Measurements from ENCODE around the gene COL4A2. TPM values are rescaled to one million over a fixed set of nuclear protein-coding genes. Genes with fewer than 3 reads are reported as not detected.

Gene COL4A2
- total RNA-seq, 1 experiment from 2014 or later: 50.0 TPM

DNA sequence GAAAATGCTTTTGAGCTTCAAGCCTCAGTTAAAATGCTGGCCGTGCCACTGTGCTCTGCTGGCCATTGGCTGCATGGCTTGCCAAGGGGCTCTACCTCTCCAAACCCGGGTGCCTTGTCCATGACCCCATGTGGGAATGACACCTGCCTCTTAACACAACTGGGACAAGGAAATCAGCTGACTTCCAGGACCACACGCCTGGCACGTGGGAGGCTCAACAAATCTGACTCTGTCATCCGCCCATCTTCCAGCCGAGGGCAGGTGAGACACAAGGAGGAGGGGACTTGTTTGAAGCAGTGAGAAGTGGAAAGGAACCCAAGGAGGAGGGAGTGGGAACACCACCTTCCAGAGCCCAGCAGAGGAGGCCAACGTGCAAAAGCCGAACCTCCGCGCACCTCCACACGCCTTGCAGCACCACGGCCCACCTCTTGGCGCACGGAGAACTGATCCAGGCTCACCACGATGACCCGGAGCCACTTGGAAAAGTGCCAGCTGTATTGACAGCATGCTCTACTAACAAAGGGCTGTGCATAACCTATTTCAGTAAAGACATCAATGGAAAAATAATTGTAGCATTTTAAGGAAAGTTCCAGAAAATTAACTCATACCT lies 38.4 kb upstream of the COL4A2 start:
- H3K9me3 ChIP-seq: no peaks in the 10 kb centered on the region
- DNase-seq: no peak
- no peak overlapping the region for H3K4me3 ChIP-seq
- H3K36me3 ChIP-seq: no peaks in the 10 kb centered on the region
- no peaks in the 10 kb centered on the region for H3K27me3 ChIP-seq

DNA sequence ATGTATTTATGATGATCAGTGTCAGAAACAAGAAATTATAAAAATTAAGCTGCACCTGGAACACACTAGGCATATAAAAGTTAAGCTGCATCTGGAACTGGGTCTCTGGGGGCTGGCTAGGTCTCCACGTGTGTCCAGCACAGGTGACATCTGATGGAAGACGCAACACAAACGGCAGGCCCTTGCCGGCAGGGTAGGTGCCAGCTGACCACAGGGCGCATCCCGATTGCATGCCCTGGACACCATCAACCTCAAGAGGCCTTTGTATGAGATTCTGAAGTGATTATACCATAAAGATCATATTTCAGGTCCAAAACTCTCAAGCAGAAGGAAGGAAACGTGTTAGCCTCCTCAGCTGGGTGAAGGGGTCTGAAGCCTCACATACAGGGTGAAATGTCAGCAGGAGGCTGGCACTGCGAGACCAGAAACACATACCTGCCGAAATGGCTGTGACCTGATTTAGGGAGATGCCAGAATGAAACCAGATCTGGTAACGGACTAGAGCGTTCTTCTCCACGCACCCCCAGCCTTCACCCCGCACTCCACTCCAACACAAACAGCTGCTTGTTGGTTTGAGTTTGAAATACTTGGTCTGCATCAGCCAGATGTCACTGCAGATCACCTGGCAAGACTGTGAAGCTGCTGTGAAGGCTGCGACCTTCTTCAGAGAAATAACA lies 37.4 kb upstream of the COL4A2 start:
- no peaks in the 10 kb centered on the region for H3K36me3 ChIP-seq
- no peak for DNase-seq

DNA sequence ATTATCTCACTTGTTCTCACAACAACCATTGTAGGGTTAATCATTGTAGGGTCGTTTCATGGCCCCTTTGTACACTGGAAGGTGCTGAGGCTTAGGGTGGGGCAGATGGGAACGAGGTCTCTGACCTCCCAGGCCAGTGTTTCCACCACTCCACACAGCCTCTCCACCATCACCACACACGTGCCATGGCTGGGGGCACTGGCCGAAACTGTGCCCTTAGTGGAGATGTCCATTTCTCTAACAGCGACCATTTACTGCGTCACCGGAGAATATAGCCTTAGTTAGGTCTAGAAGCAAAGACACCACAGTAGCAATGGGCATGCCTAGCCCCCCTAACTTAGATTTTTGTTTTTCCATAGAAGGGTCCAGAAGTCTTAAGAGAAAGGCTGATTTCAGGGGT lies 36.6 kb upstream of the COL4A2 start:
- no peaks in the 10 kb centered on the region for H3K9me3 ChIP-seq

More for the DNA sequence above, 37.4 kb upstream of the COL4A2 start:
- Histone ChIP-seq H3K27me3 (no peaks in the 10 kb centered on the region), H3K9me3 (no peaks in the 10 kb centered on the region), H3K4me3 (no peak overlapping the region)

DNA sequence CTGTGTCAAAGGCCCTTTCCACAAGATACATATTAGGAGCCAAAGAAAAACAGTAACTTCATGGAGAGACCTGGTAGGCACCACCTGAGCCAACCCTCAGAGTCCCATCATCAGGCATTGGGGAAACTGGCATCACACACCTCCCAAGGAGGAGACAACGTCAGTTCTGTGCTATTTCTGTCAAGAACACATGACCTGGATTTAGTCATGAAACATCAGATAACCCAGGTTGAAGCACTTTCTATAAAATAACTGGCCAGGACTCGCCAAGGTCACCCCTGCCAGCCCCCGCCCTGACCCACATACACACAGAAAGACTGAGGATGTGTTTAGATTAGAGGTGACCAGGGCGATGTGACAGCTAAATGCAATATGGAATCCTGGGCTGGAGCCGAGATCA lies 35.8 kb upstream of the COL4A2 start:
- no peaks in the 10 kb centered on the region for H3K27me3 ChIP-seq
- H3K9me3 ChIP-seq: no peaks in the 10 kb centered on the region
- no peak for DNase-seq
- no peaks in the 10 kb centered on the region for H3K36me3 ChIP-seq
- no peak overlapping the region for H3K4me3 ChIP-seq

More for the DNA sequence above, 36.6 kb upstream of the COL4A2 start:
- H3K4me3 ChIP-seq: no peak overlapping the region
- no peak for DNase-seq
- H3K36me3 ChIP-seq: no peaks in the 10 kb centered on the region
- no peaks in the 10 kb centered on the region for H3K27me3 ChIP-seq

DNA sequence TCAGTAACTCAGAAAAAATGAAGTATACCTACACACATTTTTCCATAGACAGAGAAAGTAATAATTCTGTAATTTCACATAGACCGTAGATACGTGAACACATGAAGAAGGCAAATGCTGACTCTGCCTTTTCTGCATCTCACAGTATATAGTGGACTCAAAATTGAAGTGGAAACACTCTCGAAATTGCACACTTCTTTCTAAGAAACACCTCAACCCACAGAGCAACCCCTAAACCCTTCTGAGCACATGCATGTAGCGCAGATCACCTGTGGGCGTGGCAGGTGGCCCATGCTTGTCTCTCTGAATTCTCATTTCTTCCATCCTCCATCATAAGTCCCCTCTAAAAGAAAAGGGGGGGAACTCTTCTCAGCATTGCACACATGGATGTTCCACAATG lies 34.9 kb upstream of the COL4A2 start:
- Histone ChIP-seq H3K4me3 (no peak overlapping the region), H3K36me3 (no peaks in the 10 kb centered on the region), H3K27me3 (no peaks in the 10 kb centered on the region), H3K9me3 (no peaks in the 10 kb centered on the region)
- no peak for DNase-seq

DNA sequence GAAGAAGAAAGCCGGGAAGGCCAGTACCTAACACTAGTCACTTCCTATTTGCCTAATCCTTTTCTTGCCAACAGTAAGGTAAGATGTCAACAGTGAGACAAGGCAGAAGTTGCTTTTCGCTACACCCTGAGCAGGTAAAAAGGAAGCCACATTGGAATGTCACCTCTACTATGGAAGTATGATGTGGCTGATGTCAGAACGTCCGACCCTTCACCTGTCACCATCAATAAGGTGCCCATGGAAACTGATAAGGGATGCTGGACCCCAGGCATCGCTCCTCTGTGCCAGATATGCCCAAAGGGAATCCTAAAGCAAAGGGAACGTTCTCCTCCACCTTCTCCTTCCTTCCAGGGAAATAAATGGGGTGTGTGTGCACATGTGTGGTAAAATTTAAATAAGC lies 34.4 kb upstream of the COL4A2 start:
- H3K36me3 ChIP-seq: no peaks in the 10 kb centered on the region
- H3K9me3 ChIP-seq: no peaks in the 10 kb centered on the region
- DNase-seq: no peak

DNA sequence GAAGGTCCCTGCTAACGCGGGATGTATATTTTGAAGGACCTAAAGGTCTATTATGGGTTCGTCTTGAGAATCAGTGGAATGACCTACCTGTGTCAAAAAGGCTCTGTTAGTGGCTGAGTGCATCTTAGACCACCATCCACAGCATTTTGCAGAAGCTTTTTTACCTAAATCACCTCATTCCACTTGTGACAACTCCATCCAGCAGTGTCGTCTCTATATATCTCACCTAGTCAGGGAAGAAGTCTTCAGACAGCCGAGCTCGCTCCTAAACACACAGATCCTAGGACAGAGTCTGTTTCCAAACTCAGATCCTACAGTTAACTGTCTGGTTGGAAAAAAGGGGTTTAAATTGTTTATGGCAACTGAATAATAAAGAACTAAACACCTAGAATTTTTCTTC lies 33.8 kb upstream of the COL4A2 start:
- no peak for DNase-seq
- no peaks in the 10 kb centered on the region for H3K9me3 ChIP-seq

More for the DNA sequence above, 34.4 kb upstream of the COL4A2 start:
- Histone ChIP-seq H3K4me3 (no peak overlapping the region), H3K27me3 (no peaks in the 10 kb centered on the region)

DNA sequence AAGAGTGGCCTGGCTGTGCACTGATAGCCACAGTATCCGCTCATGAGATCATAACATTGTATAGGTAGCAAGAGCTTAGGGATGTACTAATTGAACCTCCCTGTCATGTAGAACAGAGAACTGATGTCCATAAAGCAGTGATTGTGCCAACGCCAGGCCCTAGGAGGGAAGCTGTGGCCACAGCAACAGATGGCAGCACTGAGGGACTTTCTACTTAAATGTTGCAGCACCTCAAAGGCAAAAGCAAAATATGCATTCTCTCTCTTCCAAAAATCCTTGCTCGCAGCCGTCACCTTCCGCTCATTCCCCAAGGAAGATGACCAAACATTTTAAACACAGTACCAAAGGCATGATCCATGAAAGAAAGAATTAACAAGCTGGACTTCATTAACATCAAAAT lies 32.4 kb upstream of the COL4A2 start:
- no peaks in the 10 kb centered on the region for H3K9me3 ChIP-seq
- no peak overlapping the region for H3K4me3 ChIP-seq
- no peak for DNase-seq
- no peaks in the 10 kb centered on the region for H3K36me3 ChIP-seq
- no peaks in the 10 kb centered on the region for H3K27me3 ChIP-seq

More for the DNA sequence above, 33.8 kb upstream of the COL4A2 start:
- H3K36me3 ChIP-seq: no peaks in the 10 kb centered on the region
- H3K27me3 ChIP-seq: no peaks in the 10 kb centered on the region
- no peak overlapping the region for H3K4me3 ChIP-seq

DNA sequence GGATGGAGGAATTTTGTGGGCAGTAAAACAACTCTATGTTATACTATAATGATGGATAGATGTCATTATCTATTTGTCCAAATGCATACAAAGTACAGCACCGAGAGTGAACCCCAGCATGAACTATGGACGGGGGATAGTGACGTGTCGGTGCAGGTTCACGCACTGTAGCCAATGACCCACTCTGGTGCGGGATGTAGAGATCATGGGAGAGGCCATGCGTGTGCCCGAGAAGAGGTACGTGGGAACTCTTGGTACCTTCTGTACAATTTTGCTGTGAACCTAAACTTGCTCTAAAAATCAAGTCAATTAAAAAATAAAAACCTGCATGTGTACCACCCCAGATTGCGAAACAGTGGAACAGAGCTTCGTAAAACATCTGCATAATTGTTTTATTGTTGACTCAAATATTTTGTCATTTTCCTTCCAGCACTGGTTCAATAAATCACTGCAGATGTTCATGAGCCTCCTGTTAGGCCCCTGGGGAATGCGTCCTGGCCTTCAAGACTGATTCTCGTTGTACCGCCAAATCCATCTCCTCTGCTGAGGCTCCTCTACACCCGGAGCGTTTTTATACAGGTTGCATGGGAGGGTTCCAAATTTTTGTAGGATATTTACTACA lies 31.0 kb upstream of the COL4A2 start:
- H3K27me3 ChIP-seq: no peaks in the 10 kb centered on the region
- no peaks in the 10 kb centered on the region for H3K36me3 ChIP-seq
- no peak for DNase-seq

DNA sequence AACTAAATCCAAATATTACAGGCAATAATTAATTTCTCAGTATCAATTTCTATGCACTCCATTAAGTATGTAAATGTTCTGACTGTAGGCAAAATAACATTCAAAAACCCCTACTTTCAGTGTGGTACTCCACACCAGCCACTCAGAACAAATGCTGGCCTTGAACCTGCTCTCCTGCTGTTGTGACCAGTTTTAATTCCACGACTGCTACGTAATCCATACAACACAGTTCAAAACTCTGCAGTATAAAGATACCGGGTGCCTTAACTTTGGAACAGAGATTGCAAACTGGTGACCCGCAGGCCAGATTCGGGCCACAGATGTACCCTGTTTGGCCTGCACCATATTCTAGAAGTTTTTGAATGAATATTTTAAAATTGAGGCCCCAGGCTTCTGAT lies 30.5 kb upstream of the COL4A2 start:
- Histone ChIP-seq H3K36me3 (no peaks in the 10 kb centered on the region), H3K9me3 (no peaks in the 10 kb centered on the region), H3K4me3 (no peak overlapping the region), H3K27me3 (no peaks in the 10 kb centered on the region)
- DNase-seq: no peak

More for the DNA sequence above, 31.0 kb upstream of the COL4A2 start:
- Histone ChIP-seq H3K9me3 (no peaks in the 10 kb centered on the region), H3K4me3 (no peak overlapping the region)

DNA sequence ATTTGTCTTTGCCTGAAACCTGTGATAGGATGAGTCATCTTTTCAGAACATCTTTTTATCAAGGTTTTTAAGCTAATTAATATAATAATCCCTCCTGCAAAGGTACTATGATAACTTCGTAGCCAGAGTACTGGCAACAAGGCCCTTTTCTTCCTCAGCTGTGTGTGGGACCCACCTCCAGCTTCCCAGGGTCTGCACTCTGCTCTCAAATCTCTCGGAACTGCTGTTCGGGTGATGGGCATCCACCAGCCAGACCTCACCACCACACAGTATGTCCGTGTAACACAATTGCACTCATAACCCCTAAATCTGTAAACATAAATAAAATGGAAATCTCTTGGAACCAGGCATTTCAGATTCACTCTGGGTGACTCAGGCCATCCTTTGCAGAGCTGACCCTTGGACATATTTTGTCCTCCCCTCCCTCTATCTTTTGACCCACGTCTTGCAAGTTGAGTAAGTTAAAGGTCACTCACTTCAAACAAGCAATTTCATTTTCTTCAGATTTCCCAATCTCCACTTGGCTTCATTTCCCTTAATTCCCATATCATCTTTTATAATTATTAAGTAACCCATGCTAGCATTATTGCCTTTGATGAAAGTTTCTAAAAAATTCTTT lies 29.6 kb upstream of the COL4A2 start:
- Histone ChIP-seq H3K27me3 (no peaks in the 10 kb centered on the region), H3K9me3 (no peaks in the 10 kb centered on the region), H3K4me3 (no peak overlapping the region), H3K36me3 (no peaks in the 10 kb centered on the region)
- no peak for DNase-seq

DNA sequence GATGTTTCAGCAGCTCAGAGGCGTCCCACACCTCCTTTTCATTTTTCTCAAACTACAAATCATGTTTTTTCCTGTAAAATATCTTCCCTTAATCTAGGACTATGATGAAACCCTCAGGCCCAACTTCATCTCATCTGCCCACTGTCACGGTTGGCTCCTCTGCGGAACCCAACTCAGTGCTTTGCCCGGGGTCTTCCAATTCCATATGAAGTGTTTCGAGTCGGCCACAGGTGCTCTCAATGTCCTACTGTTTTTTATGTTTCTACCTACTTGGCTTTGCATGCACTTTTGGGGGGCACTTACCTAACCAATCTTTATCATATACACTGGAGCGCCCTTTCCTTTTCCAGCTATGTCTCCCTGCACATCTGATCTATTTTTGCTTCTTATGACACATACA lies 28.2 kb upstream of the COL4A2 start:
- no peaks in the 10 kb centered on the region for H3K36me3 ChIP-seq
- H3K9me3 ChIP-seq: no peaks in the 10 kb centered on the region
- DNase-seq: no peak
- no peak overlapping the region for H3K4me3 ChIP-seq
- H3K27me3 ChIP-seq: no peaks in the 10 kb centered on the region

DNA sequence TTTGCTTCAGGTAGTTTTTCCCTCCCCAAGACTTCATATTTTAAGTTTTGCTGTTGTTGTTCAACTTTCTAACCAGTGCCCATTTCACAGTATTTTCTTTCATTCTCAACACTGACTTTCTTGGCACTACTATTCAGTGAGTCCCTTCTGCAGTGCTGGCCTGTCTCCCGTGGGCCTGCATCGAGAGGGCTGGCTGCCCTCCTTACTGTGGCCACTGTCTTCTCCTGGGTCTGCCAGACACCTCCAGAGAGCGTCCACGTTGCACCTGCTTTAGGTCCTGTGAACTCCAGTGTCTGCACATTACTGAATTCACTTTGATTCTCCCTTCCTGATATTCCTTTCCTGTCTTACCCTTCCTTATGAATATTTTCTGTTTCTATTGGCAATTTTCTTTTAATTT lies 27.4 kb upstream of the COL4A2 start:
- Histone ChIP-seq H3K4me3 (no peak overlapping the region), H3K27me3 (no peaks in the 10 kb centered on the region), H3K9me3 (no peaks in the 10 kb centered on the region), H3K36me3 (no peaks in the 10 kb centered on the region)
- no peak for DNase-seq

DNA sequence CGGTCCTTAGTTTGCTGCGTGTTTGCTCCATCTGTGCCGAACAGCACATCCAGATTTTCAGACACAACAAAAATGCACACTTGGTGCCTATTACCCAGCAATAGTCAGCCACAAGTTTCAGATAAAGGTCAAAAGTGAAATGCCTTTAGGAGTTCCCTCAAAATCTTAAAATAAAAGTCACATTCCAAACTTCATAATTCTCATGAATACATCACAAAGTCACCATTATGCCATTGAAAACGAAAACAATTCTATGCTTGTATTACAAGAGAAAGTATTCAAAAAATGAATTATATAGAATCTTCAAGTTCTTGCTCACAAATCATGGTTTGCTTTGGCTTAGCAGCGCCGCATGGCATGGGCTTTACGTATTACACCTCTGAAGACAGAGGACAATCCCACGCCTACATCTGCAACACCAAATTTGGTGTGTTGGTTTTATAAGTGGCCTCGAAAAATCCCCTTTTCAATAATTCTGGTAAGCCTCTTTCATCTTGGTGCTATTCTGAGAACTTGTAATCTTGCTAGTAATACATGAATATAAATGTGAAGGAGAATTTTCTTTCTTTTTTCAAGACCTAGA lies 26.8 kb upstream of the COL4A2 start:
- DNase-seq: no peak
- H3K4me3 ChIP-seq: no peak overlapping the region
- no peaks in the 10 kb centered on the region for H3K36me3 ChIP-seq
- H3K9me3 ChIP-seq: no peaks in the 10 kb centered on the region
- no peaks in the 10 kb centered on the region for H3K27me3 ChIP-seq

DNA sequence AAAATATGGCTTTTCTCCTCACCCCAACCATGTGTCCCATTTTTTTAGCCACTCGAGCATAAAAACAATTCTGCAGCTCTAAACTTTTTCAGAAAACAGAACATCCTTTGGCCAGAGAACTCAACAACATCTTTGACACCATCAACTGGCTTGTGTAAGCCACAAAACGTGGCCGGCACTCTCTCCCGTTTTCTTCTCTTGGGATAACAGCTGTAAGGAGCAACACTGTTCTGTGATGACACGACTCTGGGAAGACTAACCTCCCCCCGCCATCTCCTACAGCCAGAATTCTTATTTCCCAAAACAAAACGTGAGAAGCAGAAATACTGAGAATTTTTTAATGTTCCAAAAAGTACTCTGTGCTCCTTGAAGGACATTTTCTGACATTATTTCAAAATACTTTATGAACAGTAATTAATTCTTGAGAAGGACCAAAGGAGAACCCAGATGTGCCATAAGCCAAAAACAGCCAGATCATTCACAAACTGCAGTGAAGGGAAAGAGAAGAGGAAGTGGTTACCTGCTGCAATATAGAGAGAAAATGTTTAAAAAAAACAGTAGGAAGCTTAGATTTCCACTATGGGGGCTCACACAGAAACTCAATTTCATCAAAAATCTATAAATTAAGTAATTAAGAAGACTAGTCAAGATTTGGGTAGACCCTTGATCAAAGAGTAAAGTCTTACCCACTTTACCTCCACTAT lies 25.9 kb upstream of the COL4A2 start:
- DNase-seq: no peak
- H3K4me3 ChIP-seq: no peak overlapping the region
- H3K36me3 ChIP-seq: no peaks in the 10 kb centered on the region
- H3K9me3 ChIP-seq: no peaks in the 10 kb centered on the region
- no peaks in the 10 kb centered on the region for H3K27me3 ChIP-seq

DNA sequence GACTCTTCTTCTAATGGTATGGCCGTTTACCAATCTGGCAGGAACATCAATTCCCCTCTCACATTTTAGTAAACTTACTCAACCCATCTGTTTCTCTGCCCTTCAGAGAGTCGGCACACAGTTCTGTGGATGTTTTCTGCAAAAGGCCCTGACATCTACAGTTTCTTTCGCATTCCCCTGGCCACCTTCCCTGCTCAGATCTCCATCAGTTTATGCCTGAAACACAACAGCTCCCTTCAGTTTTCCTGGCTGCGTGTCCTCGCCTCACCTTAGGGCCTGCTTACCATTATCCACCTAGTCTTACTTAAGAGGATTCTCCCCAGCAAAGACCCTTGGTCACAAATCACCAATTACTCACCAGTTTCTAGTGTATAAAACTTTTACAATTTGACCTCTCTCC lies 25.3 kb upstream of the COL4A2 start:
- Histone ChIP-seq H3K27me3 (no peaks in the 10 kb centered on the region), H3K4me3 (no peak overlapping the region), H3K9me3 (no peaks in the 10 kb centered on the region), H3K36me3 (no peaks in the 10 kb centered on the region)
- DNase-seq: no peak

Data from MG63 (cell line).